Activated B cell treated with CpG ODN at 0.5 μM for 24 hours (primary cell): ENCODE results near the gene SPOCK1. TPM values are rescaled to one million over a fixed set of nuclear protein-coding genes. Genes with fewer than 3 reads are reported as not detected.
"Not testable (repeated sequence)": the region's sequence is repeated elsewhere in the genome, so short reads cannot be mapped to it uniquely, and the experiment has no call there.

Experiments used
- ATAC-seq: fragments of 200-7000 bp; cut with Tn5 transposase; one replicate; pipeline ENCODE4 v1.10.0; 2021; ENCODE audit warnings: low read depth, mild to moderate bottlenecking, moderate library complexity
- CTCF ChIA-PET: fragments of 350-600 bp; sonication (Branson Sonifier 250); formaldehyde crosslinking; loops from one replicate; lab custom pipeline; 2021; ENCODE audit warnings: antibody characterized with exemption; lab: Charles Lee
- POLR2A ChIA-PET: fragments of 350-600 bp; sonication (Branson Sonifier 250); formaldehyde crosslinking; loops from one replicate; lab custom pipeline; 2021; ENCODE audit warnings: antibody characterized with exemption; lab: Charles Lee
- DNase-seq: peaks from one replicate; pipeline ENCODE4 v3.0.0; 2022
- H3K27ac Mint-ChIP-seq: one replicate; pipeline ENCODE4 v1.8.0; 2020; ENCODE audit warnings: mixed read lengths
- H3K27me3 Mint-ChIP-seq: one replicate; pipeline ENCODE4 v1.8.0; 2021; ENCODE audit warnings: mixed read lengths
- H3K36me3 Mint-ChIP-seq: one replicate; pipeline ENCODE4 v1.8.0; 2021; ENCODE audit warnings: low read depth, mixed read lengths
- H3K4me1 Mint-ChIP-seq: one replicate; pipeline ENCODE4 v1.8.0; 2021; ENCODE audit warnings: mixed read lengths
- H3K4me3 Mint-ChIP-seq: one replicate; pipeline ENCODE4 v1.8.0; 2020; ENCODE audit warnings: mild to moderate bottlenecking, mixed read lengths
- H3K9me3 Mint-ChIP-seq: one replicate; pipeline ENCODE4 v1.8.0; 2020; ENCODE audit warnings: mixed read lengths
- intact Hi-C: fragments of 100-400 bp; cut with micrococcal nuclease; formaldehyde crosslinking; loops from one replicate; pipeline ENCODE4 v1.15.1; 2024
- total RNA-seq: library from RNA; stranded (reverse); gene quantifications from 2 replicates; pipeline ENCODE4 v1.2.3, GENCODE V29; 2022
- TF ChIP-seq, protein P1 (sequence below): fragments of 200-600 bp; IDR thresholded peaks from one replicate; pipeline ENCODE4 v1.8.0; 2022; ENCODE audit warnings: antibody characterized with exemption, mild to moderate bottlenecking

SPOCK1 gene
- total RNA-seq, 1 donor from 2014 or later = not detected

DNA sequence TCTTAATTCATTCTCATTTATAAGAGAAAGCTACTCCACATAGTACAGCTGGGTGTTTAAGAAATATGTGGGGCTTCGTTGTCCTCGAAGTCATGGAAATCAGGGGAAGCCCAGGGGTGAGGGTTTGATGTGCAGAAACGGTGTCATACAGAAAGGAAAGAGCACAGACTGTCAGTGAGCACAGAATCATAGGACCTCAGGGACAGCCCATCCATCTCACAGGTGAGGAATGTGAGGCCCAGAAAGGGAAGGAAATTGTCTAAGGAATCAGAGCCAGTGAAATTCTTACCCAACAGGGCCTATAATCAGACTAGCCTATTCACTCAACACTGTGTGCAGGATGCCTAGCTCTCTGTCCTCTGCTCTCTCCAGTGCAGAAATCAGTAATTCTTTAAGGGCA, 535.6 kb downstream of the SPOCK1 start:
- ChIA-PET CTCF (no interaction called here), POLR2A (no interaction called here)
- DNase-seq (no peak), ATAC-seq (no peak)
- intact Hi-C loops = no loop called here
- no peak overlapping the region for H3K27ac Mint-ChIP-seq
- H3K36me3 Mint-ChIP-seq = no peaks in the 10 kb centered on the region
- H3K27me3 Mint-ChIP-seq = no peaks in the 10 kb centered on the region
- H3K4me3 Mint-ChIP-seq = no peak overlapping the region
- TF ChIP-seq, protein P1, sequence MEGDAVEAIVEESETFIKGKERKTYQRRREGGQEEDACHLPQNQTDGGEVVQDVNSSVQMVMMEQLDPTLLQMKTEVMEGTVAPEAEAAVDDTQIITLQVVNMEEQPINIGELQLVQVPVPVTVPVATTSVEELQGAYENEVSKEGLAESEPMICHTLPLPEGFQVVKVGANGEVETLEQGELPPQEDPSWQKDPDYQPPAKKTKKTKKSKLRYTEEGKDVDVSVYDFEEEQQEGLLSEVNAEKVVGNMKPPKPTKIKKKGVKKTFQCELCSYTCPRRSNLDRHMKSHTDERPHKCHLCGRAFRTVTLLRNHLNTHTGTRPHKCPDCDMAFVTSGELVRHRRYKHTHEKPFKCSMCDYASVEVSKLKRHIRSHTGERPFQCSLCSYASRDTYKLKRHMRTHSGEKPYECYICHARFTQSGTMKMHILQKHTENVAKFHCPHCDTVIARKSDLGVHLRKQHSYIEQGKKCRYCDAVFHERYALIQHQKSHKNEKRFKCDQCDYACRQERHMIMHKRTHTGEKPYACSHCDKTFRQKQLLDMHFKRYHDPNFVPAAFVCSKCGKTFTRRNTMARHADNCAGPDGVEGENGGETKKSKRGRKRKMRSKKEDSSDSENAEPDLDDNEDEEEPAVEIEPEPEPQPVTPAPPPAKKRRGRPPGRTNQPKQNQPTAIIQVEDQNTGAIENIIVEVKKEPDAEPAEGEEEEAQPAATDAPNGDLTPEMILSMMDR = no peak
- no peaks in the 10 kb centered on the region for H3K4me1 Mint-ChIP-seq
- peaks cover 7% of the 10 kb centered on the region for H3K9me3 Mint-ChIP-seq

DNA sequence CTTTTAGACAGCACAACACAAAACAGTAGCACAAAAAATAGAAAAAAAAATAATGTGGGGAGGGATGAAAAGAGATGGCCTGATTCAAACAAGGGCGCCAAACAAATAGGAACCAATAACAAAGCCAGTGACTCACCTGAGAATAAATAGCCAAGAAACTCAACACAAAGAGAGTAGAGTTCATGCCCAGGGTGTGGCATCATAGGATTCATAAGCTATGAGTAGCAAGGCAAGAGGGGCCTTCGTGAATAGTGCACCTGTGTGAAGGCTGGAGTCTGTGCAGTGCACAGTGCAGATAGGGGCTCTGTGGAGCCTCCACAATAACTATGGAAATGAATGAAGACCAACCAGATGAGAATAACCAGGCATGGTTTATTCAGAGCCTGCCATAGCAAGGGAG, 541.7 kb downstream of the SPOCK1 start:
- POLR2A ChIA-PET = no interaction called here
- H3K9me3 Mint-ChIP-seq = peaks cover 10% of the 10 kb centered on the region
- H3K4me1 Mint-ChIP-seq = no peaks in the 10 kb centered on the region
- no peaks in the 10 kb centered on the region for H3K36me3 Mint-ChIP-seq
- H3K4me3 Mint-ChIP-seq = no peak overlapping the region
- ATAC-seq (no peak), DNase-seq (no peak)
- TF ChIP-seq, protein P1 = no peak
- no peak overlapping the region for H3K27ac Mint-ChIP-seq
- CTCF ChIA-PET = no interaction called here
- intact Hi-C loops = no loop called here
- H3K27me3 Mint-ChIP-seq = no peaks in the 10 kb centered on the region

DNA sequence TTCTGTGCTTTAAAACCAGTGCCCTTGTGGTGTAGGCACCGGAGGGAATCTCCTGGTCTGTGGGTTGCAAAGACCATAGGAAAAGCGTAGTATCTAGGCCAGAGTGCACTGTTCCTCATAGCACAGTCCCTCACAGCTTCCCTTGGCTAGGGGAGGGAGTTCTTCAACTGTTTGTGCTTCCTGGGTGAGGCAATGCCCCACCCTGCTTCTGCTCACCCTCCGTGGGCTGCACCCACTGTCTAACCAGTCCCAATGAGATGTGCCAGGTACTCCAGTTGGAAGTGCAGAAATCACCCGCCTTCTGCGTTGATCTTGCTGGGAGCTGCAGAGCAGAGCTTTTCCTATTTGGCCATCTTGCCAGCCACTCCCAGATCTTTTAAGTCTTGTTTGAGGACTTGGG, 545.0 kb downstream of the SPOCK1 start:
- CTCF ChIA-PET, H3K36me3 Mint-ChIP-seq, H3K4me3 Mint-ChIP-seq, H3K27ac Mint-ChIP-seq, POLR2A ChIA-PET, intact Hi-C loops, H3K9me3 Mint-ChIP-seq, H3K4me1 Mint-ChIP-seq, DNase-seq, ATAC-seq, H3K27me3 Mint-ChIP-seq: not testable (repeated sequence)

DNA sequence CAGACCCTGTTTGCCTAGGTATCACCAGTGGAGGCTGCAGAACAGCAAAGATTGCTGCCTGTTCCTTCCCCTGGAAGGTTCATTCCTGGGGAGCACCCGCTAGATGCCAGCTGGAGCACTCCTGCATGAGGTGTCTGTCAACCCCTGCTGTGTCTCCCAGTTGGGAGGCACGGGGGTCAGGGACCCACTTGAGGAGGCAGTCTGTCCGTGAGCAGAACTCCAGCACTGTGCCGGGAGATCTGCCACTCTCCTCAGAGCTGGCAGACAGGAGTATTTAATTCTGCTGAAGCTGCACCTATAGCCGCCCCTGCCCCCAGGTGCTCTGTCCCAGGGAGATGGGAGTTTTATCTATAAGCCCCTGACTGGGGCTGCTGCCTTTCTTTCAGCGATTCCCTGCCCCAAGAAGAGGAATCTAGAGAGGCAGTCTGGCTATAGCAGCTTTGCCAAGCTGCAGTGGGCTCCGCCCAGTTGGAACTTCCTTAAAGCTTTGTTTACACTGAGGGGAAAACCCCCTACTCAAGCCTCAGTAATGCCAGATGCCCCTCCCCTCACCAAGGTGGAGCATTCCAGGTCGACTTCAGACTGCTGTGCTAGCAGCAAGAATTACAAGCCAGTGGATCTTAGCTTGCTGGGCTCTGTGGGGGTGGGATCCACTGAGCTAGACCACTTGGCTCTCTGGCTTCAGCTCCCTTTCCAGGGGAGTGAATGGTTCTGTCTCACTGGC, 545.6 kb downstream of the SPOCK1 start:
- H3K27me3 Mint-ChIP-seq, H3K4me3 Mint-ChIP-seq, H3K27ac Mint-ChIP-seq, intact Hi-C loops, ATAC-seq, POLR2A ChIA-PET, H3K9me3 Mint-ChIP-seq, CTCF ChIA-PET, H3K36me3 Mint-ChIP-seq, H3K4me1 Mint-ChIP-seq, DNase-seq: not testable (repeated sequence)

DNA sequence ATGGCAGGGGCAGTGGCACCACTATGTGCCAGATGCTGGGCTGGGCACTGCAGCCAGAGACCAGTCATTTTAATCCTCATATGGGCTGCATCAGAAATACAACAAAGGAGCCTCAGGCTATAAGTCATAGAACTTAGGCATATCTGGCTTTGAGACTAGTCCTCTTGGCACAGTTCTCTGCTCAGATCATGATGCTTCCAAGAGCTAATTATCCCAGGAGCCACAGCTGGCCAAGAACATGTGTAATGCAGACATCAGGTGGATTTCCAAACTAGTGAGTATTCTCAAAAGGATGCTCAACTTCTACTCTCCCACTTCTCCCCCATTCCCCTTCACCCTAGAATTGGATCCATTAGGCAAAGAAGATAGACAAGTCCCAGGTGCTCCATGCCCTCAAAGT, 571.6 kb downstream of the SPOCK1 start:
- TF ChIP-seq, protein P1 = no peak
- DNase-seq (no peak), ATAC-seq (no peak)
- Mint-ChIP-seq H3K36me3 (no peaks in the 10 kb centered on the region), H3K27ac (no peak overlapping the region), H3K4me1 (no peaks in the 10 kb centered on the region), H3K4me3 (no peak overlapping the region), H3K27me3 (no peaks in the 10 kb centered on the region), H3K9me3 (peaks cover 6% of the 10 kb centered on the region)
- CTCF ChIA-PET = no interaction called here
- POLR2A ChIA-PET = no interaction called here
- intact Hi-C loops = no loop called here

DNA sequence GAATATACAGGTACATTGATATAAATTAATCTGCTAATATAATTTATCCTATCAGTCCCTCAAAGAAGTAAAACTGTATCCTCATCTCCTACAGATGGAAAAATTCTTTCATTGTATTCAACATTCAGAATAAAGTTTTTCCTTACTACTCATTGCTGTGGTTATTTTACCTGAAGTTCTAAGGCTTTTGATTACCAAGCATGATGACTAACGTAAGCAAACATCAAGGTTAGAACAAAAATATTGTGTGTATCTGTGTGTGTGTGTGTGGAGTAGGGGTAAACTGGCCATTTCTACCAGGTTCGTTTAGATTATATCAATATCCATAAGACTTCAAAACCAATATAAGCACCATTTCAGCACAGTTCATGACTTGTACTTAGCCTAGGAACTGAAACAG, 573.1 kb downstream of the SPOCK1 start:
- no peak overlapping the region for H3K27ac Mint-ChIP-seq
- intact Hi-C loops = no loop called here
- H3K9me3 Mint-ChIP-seq = peaks cover 4% of the 10 kb centered on the region
- H3K4me1 Mint-ChIP-seq = no peaks in the 10 kb centered on the region
- ChIA-PET CTCF (no interaction called here), POLR2A (no interaction called here)
- TF ChIP-seq, protein P1 = no peak
- ATAC-seq (no peak), DNase-seq (no peak)
- no peak overlapping the region for H3K4me3 Mint-ChIP-seq
- H3K36me3 Mint-ChIP-seq = no peaks in the 10 kb centered on the region
- H3K27me3 Mint-ChIP-seq = no peaks in the 10 kb centered on the region

Other genes with a start within 250 kb of the SPOCK1 start
- 5.3 and 5.9 TPM in 2 replicates for gene KLHL3, start 236.8 kb upstream of the SPOCK1 start, total RNA-seq